DND-41 (cell line): ENCODE data around the gene ZNF609.

Experiments
- ATAC-seq: fragments of 200-7000 bp; cut with Tn5 transposase; 3 replicates; pipeline ENCODE4 v1.9.1; 2021; ENCODE audit warnings: low read depth; ENCODE audit not compliant: insufficient read depth
- DNase-seq: peaks from one replicate; pipeline ENCODE4 v3.0.0-alpha.2; 2020
- H2AFZ ChIP-seq: 2 replicates; pipeline ENCODE4 v1.6.0; 2012; ENCODE audit warnings: low read depth, low read length
- H3K27ac ChIP-seq: 2 replicates; pipeline ENCODE4 v1.5.1; 2012; ENCODE audit warnings: low read length, inconsistent platforms
- H3K27me3 ChIP-seq: fragments of 200-600 bp; sonication (generic); 2 replicates; pipeline ENCODE4 v1.6.0; 2012; ENCODE audit warnings: low read length, mild to moderate bottlenecking, inconsistent platforms; ENCODE audit not compliant: insufficient read depth, poor library complexity
- H3K36me3 ChIP-seq: 2 replicates; pipeline ENCODE4 v1.5.1; 2012; ENCODE audit warnings: low read length, inconsistent platforms; ENCODE audit not compliant: insufficient read depth
- H3K4me1 ChIP-seq: 2 replicates; pipeline ENCODE4 v1.5.1; 2012; ENCODE audit warnings: mild to moderate bottlenecking, low read length; ENCODE audit not compliant: insufficient read depth
- H3K4me2 ChIP-seq: 2 replicates; pipeline ENCODE4 v1.6.0; 2012; ENCODE audit warnings: mild to moderate bottlenecking, moderate library complexity, low read length, inconsistent platforms; ENCODE audit not compliant: insufficient read depth
- H3K4me3 ChIP-seq, 2 experiments: fragments of 200-600 bp in 1 of 2; shearing (Covaris generic) in 1 of 2; 2 replicates each; pipeline ENCODE4 v1.5.1; 2012 to 2016; ENCODE audit warnings: inconsistent platforms in 2 of 2, low read length in 2 of 2, mild to moderate bottlenecking in 2 of 2, low read depth in 1 of 2, moderate library complexity in 1 of 2
- H3K79me2 ChIP-seq: 2 replicates; pipeline ENCODE4 v1.6.0; 2012; ENCODE audit warnings: low read length, inconsistent platforms; ENCODE audit not compliant: insufficient read depth
- H3K9ac ChIP-seq: 2 replicates; pipeline ENCODE4 v1.6.0; 2012; ENCODE audit warnings: low read depth, mild to moderate bottlenecking, inconsistent platforms, low read length, moderate library complexity
- H3K9me3 ChIP-seq: 2 replicates; pipeline ENCODE4 v1.5.1; 2012; ENCODE audit warnings: low read length, moderate library complexity, mild to moderate bottlenecking, inconsistent platforms; ENCODE audit not compliant: insufficient read depth, severe bottlenecking
- H4K20me1 ChIP-seq: 2 replicates; pipeline ENCODE4 v1.6.0; 2012; ENCODE audit warnings: low read length; ENCODE audit not compliant: insufficient read depth
- CTCF ChIP-seq: IDR thresholded peaks from 2 replicates; pipeline ENCODE4 v1.5.1; 2012; ENCODE audit warnings: borderline replicate concordance, low read length, moderate library complexity, mild to moderate bottlenecking; ENCODE audit not compliant: poor library complexity, severe bottlenecking; ENCODE audit errors: extremely low read depth
- EZH2 ChIP-seq: IDR thresholded peaks from 3 replicates; pipeline ENCODE4 v1.6.1; 2012; ENCODE audit warnings: borderline replicate concordance, low read depth, mild to moderate bottlenecking, moderate library complexity, low read length, inconsistent platforms; ENCODE audit not compliant: severe bottlenecking

The ZNF609 gene

GRCh38 chr15:64459066-64459781, 1.2 kb upstream of the ZNF609 start:
- peaks cover 6% of the 10 kb centered on the region; the same call in 1 of the 2 replicates for H4K20me1 ChIP-seq
- H3K4me2 ChIP-seq, result peak overlapping the region; percentile 81
- ATAC-seq (no peak), DNase-seq (no peak)
- no peaks in the 10 kb centered on the region for H3K27me3 ChIP-seq
- peaks cover 42% of the 10 kb centered on the region for H3K4me1 ChIP-seq
- H3K9ac ChIP-seq, result peak overlapping the region; percentile 58; the same call in 1 of the 2 replicates
- H3K4me3 ChIP-seq, result peak overlapping the region in 1 of 2 experiments; percentile 74; a peak in 2 of 4 replicates
- H3K27ac ChIP-seq, result peak overlapping the region; percentile 72
- H2AFZ ChIP-seq, result peak overlapping the region; percentile 97
- no peaks in the 10 kb centered on the region for H3K36me3 ChIP-seq
- peaks cover 34% of the 10 kb centered on the region for H3K79me2 ChIP-seq
- no peaks in the 10 kb centered on the region for H3K9me3 ChIP-seq
- no peak for TF ChIP-seq CTCF
- TF ChIP-seq EZH2, result no peak

- H3K27me3 ChIP-seq, result no peaks in the 10 kb centered on the region
- H3K4me1 ChIP-seq, result peaks cover 50% of the 10 kb centered on the region
- H3K36me3 ChIP-seq, result no peaks in the 10 kb centered on the region
- no peaks in the 10 kb centered on the region for H3K9me3 ChIP-seq
- peak; percentile 70 for ATAC-seq
- TF ChIP-seq EZH2, result no peak
- peak; percentile 19 for TF ChIP-seq CTCF
- H3K4me2 ChIP-seq, result peak overlapping the region; percentile 82
- peak overlapping the region; percentile 74 for H2AFZ ChIP-seq
- H3K79me2 ChIP-seq, result peaks cover 51% of the 10 kb centered on the region
- peak overlapping the region; percentile 22 to 74; a peak in 3 of 4 replicates for H3K4me3 ChIP-seq
- peak overlapping the region; percentile 58 for H3K9ac ChIP-seq
- H4K20me1 ChIP-seq, result peaks cover 6% of the 10 kb centered on the region; the same call in 1 of the 2 replicates
- H3K27ac ChIP-seq, result peak overlapping the region; percentile 83
- DNase-seq, result peak; percentile 46
Measured at GRCh38 chr15:64460724-64461720, 644 bp downstream of the ZNF609 start.

- DNase-seq (peak; percentile 12), ATAC-seq (peak; percentile 27)
- H3K4me2 ChIP-seq, result peak overlapping the region; percentile 82
- peak overlapping the region; percentile 83 for H3K27ac ChIP-seq
- H3K4me1 ChIP-seq, result peaks cover 50% of the 10 kb centered on the region
- TF ChIP-seq CTCF, result no peak
- TF ChIP-seq EZH2, result no peak
- peaks cover 6% of the 10 kb centered on the region; the same call in 1 of the 2 replicates for H4K20me1 ChIP-seq
- H3K9ac ChIP-seq, result peak overlapping the region; percentile 58
- no peaks in the 10 kb centered on the region for H3K9me3 ChIP-seq
- no peaks in the 10 kb centered on the region for H3K27me3 ChIP-seq
- H3K79me2 ChIP-seq, result peaks cover 58% of the 10 kb centered on the region
- H2AFZ ChIP-seq, result peak overlapping the region; percentile 74; the same call in 1 of the 2 replicates
- H3K4me3 ChIP-seq, result peak overlapping the region; percentile 19 to 74; a peak in 3 of 4 replicates
- H3K36me3 ChIP-seq, result no peaks in the 10 kb centered on the region
Measured at GRCh38 chr15:64461721-64462162, 1.4 kb downstream of the ZNF609 start.
